ENCODE measurements around the gene ELF1.

ELF1 gene

GRCh38 chr13:40963927-40964326, 55.2 kb downstream of the ELF1 start:
- no peaks in the 10 kb centered on the region for H3K9me3 ChIP-seq (ENCODE audit: low read depth, low read length)
- peaks cover 1% of the 10 kb centered on the region; the same call in 1 of the 2 replicates for H3K36me3 ChIP-seq (ENCODE audit: insufficient read depth, low read length)
- TF ChIP-seq FOXP2 (optimal IDR thresholded peaks at IDR 0.05; ENCODE audit: control extremely low read depth, extremely low read length, insufficient read depth) (no peak), POLR2AphosphoS5 (IDR thresholded peaks at IDR 0.05; ENCODE audit: borderline replicate concordance, low read depth, low read length) (no peak), EZH2 (IDR thresholded peaks at IDR 0.05) (no peak)
- H3K9ac ChIP-seq (ENCODE audit: insufficient read length) = no peak overlapping the region
- no peak for DNase-seq (ENCODE audit: low read depth, low spot score)
- H3K27ac ChIP-seq = no peak overlapping the region
- no peak overlapping the region for H3K4me3 ChIP-seq

- H3K36me3 ChIP-seq (ENCODE audit: insufficient read depth, low read length) = peaks cover 16% of the 10 kb centered on the region; the same call in 1 of the 2 replicates
- H3K27ac ChIP-seq = no peak overlapping the region
- H3K9me3 ChIP-seq (ENCODE audit: low read depth, low read length) = no peaks in the 10 kb centered on the region
- H3K4me3 ChIP-seq = no peak overlapping the region
- TF ChIP-seq POLR2AphosphoS5 (IDR thresholded peaks at IDR 0.05; ENCODE audit: borderline replicate concordance, low read depth, low read length) = no peak
- TF ChIP-seq EZH2 (IDR thresholded peaks at IDR 0.05) = no peak
- TF ChIP-seq FOXP2 (optimal IDR thresholded peaks at IDR 0.05; ENCODE audit: control extremely low read depth, extremely low read length, insufficient read depth) = no peak
- no peak for DNase-seq (ENCODE audit: low read depth, low spot score)
- H3K9ac ChIP-seq (ENCODE audit: insufficient read length) = no peak overlapping the region
Measured at GRCh38 chr13:40961826-40962225, 57.3 kb downstream of the ELF1 start.

GRCh38 chr13:40961214-40961613, 57.9 kb downstream of the ELF1 start:
- Histone ChIP-seq H3K4me3 (no peak overlapping the region), H3K36me3 (ENCODE audit: insufficient read depth, low read length) (peaks cover 16% of the 10 kb centered on the region; the same call in 1 of the 2 replicates), H3K27ac (no peak overlapping the region), H3K9ac (ENCODE audit: insufficient read length) (no peak overlapping the region), H3K9me3 (ENCODE audit: low read depth, low read length) (no peaks in the 10 kb centered on the region)
- TF ChIP-seq FOXP2 (optimal IDR thresholded peaks at IDR 0.05; ENCODE audit: control extremely low read depth, extremely low read length, insufficient read depth) (no peak), EZH2 (IDR thresholded peaks at IDR 0.05) (no peak), POLR2AphosphoS5 (IDR thresholded peaks at IDR 0.05; ENCODE audit: borderline replicate concordance, low read depth, low read length) (no peak)
- DNase-seq (ENCODE audit: low read depth, low spot score) = no peak

- peaks cover 16% of the 10 kb centered on the region; the same call in 1 of the 2 replicates for H3K36me3 ChIP-seq (ENCODE audit: insufficient read depth, low read length)
- H3K9me3 ChIP-seq (ENCODE audit: low read depth, low read length) = no peaks in the 10 kb centered on the region
- DNase-seq (ENCODE audit: low read depth, low spot score) = no peak
- no peak overlapping the region for H3K4me3 ChIP-seq
- no peak overlapping the region for H3K9ac ChIP-seq (ENCODE audit: insufficient read length)
- H3K27ac ChIP-seq = no peak overlapping the region
- TF ChIP-seq EZH2 (IDR thresholded peaks at IDR 0.05) = no peak
- TF ChIP-seq FOXP2 (optimal IDR thresholded peaks at IDR 0.05; ENCODE audit: control extremely low read depth, extremely low read length, insufficient read depth) = no peak
- no peak for TF ChIP-seq POLR2AphosphoS5 (IDR thresholded peaks at IDR 0.05; ENCODE audit: borderline replicate concordance, low read depth, low read length)
Measured at GRCh38 chr13:40960716-40961115, 58.4 kb downstream of the ELF1 start.

- no peak for DNase-seq (ENCODE audit: low read depth, low spot score)
- Histone ChIP-seq H3K4me3 (no peak overlapping the region), H3K9ac (ENCODE audit: insufficient read length) (no peak overlapping the region), H3K9me3 (ENCODE audit: low read depth, low read length) (no peaks in the 10 kb centered on the region), H3K27ac (no peak overlapping the region), H3K36me3 (ENCODE audit: insufficient read depth, low read length) (peaks cover 16% of the 10 kb centered on the region; the same call in 1 of the 2 replicates)
- TF ChIP-seq POLR2AphosphoS5 (IDR thresholded peaks at IDR 0.05; ENCODE audit: borderline replicate concordance, low read depth, low read length) (no peak), FOXP2 (optimal IDR thresholded peaks at IDR 0.05; ENCODE audit: control extremely low read depth, extremely low read length, insufficient read depth) (no peak), EZH2 (IDR thresholded peaks at IDR 0.05) (no peak)
Measured at GRCh38 chr13:40958655-40959054, 60.5 kb downstream of the ELF1 start.

GRCh38 chr13:40946485-40946884, 72.6 kb downstream of the ELF1 start:
- H3K4me3 ChIP-seq = no peak overlapping the region
- no peak for DNase-seq (ENCODE audit: low read depth, low spot score)
- H3K36me3 ChIP-seq (ENCODE audit: insufficient read depth, low read length) = peaks cover 33% of the 10 kb centered on the region
- H3K9me3 ChIP-seq (ENCODE audit: low read depth, low read length) = no peaks in the 10 kb centered on the region
- TF ChIP-seq POLR2AphosphoS5 (IDR thresholded peaks at IDR 0.05; ENCODE audit: borderline replicate concordance, low read depth, low read length) = no peak
- TF ChIP-seq EZH2 (IDR thresholded peaks at IDR 0.05) = no peak
- TF ChIP-seq FOXP2 (optimal IDR thresholded peaks at IDR 0.05; ENCODE audit: control extremely low read depth, extremely low read length, insufficient read depth) = no peak
- H3K27ac ChIP-seq = no peak overlapping the region
- H3K9ac ChIP-seq (ENCODE audit: insufficient read length) = no peak overlapping the region

GRCh38 chr13:40943073-40943472, 76.0 kb downstream of the ELF1 start:
- H3K36me3 ChIP-seq (ENCODE audit: insufficient read depth, low read length) = peaks cover 25% of the 10 kb centered on the region
- H3K9ac ChIP-seq (ENCODE audit: insufficient read length) = no peak overlapping the region
- no peak overlapping the region for H3K27ac ChIP-seq
- no peak overlapping the region for H3K4me3 ChIP-seq
- no peak for DNase-seq (ENCODE audit: low read depth, low spot score)
- H3K9me3 ChIP-seq (ENCODE audit: low read depth, low read length) = no peaks in the 10 kb centered on the region
- TF ChIP-seq POLR2AphosphoS5 (IDR thresholded peaks at IDR 0.05; ENCODE audit: borderline replicate concordance, low read depth, low read length) (no peak), EZH2 (IDR thresholded peaks at IDR 0.05) (no peak)

GRCh38 chr13:40941581-40941980, 77.5 kb downstream of the ELF1 start:
- Histone ChIP-seq H3K9me3 (ENCODE audit: low read depth, low read length) (no peaks in the 10 kb centered on the region), H3K9ac (ENCODE audit: insufficient read length) (no peak overlapping the region), H3K36me3 (ENCODE audit: insufficient read depth, low read length) (peaks cover 16% of the 10 kb centered on the region), H3K27ac (no peak overlapping the region), H3K4me3 (no peak overlapping the region)
- no peak for DNase-seq (ENCODE audit: low read depth, low spot score)
- TF ChIP-seq FOXP2 (optimal IDR thresholded peaks at IDR 0.05; ENCODE audit: control extremely low read depth, extremely low read length, insufficient read depth) (no peak), EZH2 (IDR thresholded peaks at IDR 0.05) (no peak), POLR2AphosphoS5 (IDR thresholded peaks at IDR 0.05; ENCODE audit: borderline replicate concordance, low read depth, low read length) (no peak)

GRCh38 chr13:40940841-40941240, 78.3 kb downstream of the ELF1 start:
- Histone ChIP-seq H3K27ac (no peak overlapping the region), H3K36me3 (ENCODE audit: insufficient read depth, low read length) (peaks cover 16% of the 10 kb centered on the region), H3K4me3 (no peak overlapping the region), H3K9ac (ENCODE audit: insufficient read length) (no peak overlapping the region), H3K9me3 (ENCODE audit: low read depth, low read length) (no peaks in the 10 kb centered on the region)
- TF ChIP-seq EZH2 (IDR thresholded peaks at IDR 0.05) (no peak), POLR2AphosphoS5 (IDR thresholded peaks at IDR 0.05; ENCODE audit: borderline replicate concordance, low read depth, low read length) (no peak), FOXP2 (optimal IDR thresholded peaks at IDR 0.05; ENCODE audit: control extremely low read depth, extremely low read length, insufficient read depth) (no peak)
- no peak for DNase-seq (ENCODE audit: low read depth, low spot score)
